ENCODE measurements around the gene XPOT.

DNA sequence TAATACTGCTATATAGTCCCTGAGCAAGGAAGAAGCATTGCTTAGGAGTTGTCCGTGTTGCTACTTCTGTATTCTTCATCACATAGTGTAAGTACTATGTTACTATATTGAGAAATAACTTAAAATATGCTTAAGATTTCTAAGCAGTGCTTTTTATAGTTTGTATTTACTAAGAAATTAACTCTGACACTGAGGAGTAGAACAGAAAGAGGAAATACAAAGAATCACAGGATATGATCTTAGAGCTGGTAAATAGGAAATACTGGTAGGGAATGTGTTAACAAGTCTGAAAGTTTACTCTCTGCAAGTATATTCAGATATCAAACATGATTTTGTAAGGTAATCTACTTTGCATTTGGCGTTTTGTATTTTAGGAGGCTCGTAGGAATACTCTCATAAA is 15.5 kb downstream of the XPOT start:
- TF ChIP-seq CTCF (IDR thresholded peaks at IDR 0.05) = no peak
- no peak for TF ChIP-seq POLR2A (IDR thresholded peaks at IDR 0.05)

Measured in body of pancreas (tissue), 4 donors.